Motor neuron (in vitro differentiated cells): Measurements from ENCODE around the gene HOXD4. TPM values are rescaled to one million over a fixed set of nuclear protein-coding genes. Genes with fewer than 3 reads are reported as not detected.

Experiments
- ATAC-seq, 8 experiments: fragments of 200-7000 bp; cut with Tn5 transposase; replicated peaks in 6 of 8; 2 replicates each; pipeline ENCODE4 v1.8.0; 2021; ENCODE audit warnings: mild to moderate bottlenecking in 8 of 8, moderate library complexity in 8 of 8
- H3K27ac ChIP-seq, 2 donors: fragments of 250-450 bp; sonication (Bioruptor Pico); 2 replicates each; pipeline ENCODE4 v1.9.0; 2021; ENCODE audit warnings: antibody characterized with exemption in 2 of 2, mild to moderate bottlenecking in 2 of 2, moderate library complexity in 1 of 2
- H3K4me1 ChIP-seq, 2 donors: fragments of 250-450 bp; sonication (Bioruptor Pico); replicated peaks in 1 of 2; 2 replicates each; pipeline ENCODE4 v1.6.1; 2021; ENCODE audit warnings: antibody characterized with exemption in 2 of 2, mild to moderate bottlenecking in 2 of 2, moderate library complexity in 1 of 2
- H3K4me3 ChIP-seq, 5 donors: fragments of 250-450 bp; sonication (Bioruptor Pico); 2 replicates each; pipeline ENCODE4 v1.9.0; 2021; ENCODE audit warnings: antibody characterized with exemption in 5 of 5, mild to moderate bottlenecking in 5 of 5, moderate library complexity in 4 of 5
- WGBS, 10 experiments: fragments of 450-650 bp; shearing (Covaris generic); methylation state at CpG; one replicate each; pipeline ENCODE4 v1.0.0; 2022; 5-methylcytosine and 5-hydroxymethylcytosine counted together
- in situ Hi-C, 9 experiments: fragments of 400-800 bp; cut with MboI; loops; one replicate each; pipeline ENCODE4 v1.15.0; 2021; ENCODE audit warnings: low sequenced_read_pairs in 9 of 9, low pct_unique_long_range_greater_than_20kb in 2 of 9; ENCODE audit not compliant: unreplicated experiment in 9 of 9
- total RNA-seq, 8 experiments: library from RNA; unstranded; fragments of 300-600 nt; gene quantifications; 2 replicates each; pipeline versions ENCODE4 v1.2.3 to v1.2.4, GENCODE V29; 2022

HOXD4 gene
- total RNA-seq, 8 experiments from 2014 or later, result 6.6 to 51.2 (median 20.2) TPM

- 0 to 33% (median 0%) methylated on average over 1 of the region's 1 CpG for WGBS, 10 experiments
- in situ Hi-C loops, result no loop called here
- Histone ChIP-seq H3K4me1 (peaks cover 11 to 19% of the 10 kb centered on the region in 2 donors), H3K27ac (no peak overlapping the region), H3K4me3 (no peak overlapping the region)
- peak in 3 of 8 experiments; percentile 12 to 50 (median 13) for ATAC-seq
Observed at GRCh38 chr2:176193048-176193447, 41.7 kb downstream of the HOXD4 start.

GRCh38 chr2:176199902-176200301 is 48.6 kb downstream of the HOXD4 start:
- no peak overlapping the region for H3K4me3 ChIP-seq
- H3K27ac ChIP-seq, result no peak overlapping the region
- no peak for ATAC-seq
- H3K4me1 ChIP-seq, result no peaks in the 10 kb centered on the region
- in situ Hi-C loops, result no loop called here

GRCh38 chr2:176200971-176201370 is 49.6 kb downstream of the HOXD4 start:
- in situ Hi-C loops, result no loop called here
- H3K4me3 ChIP-seq, result no peak overlapping the region
- peak in 1 of 8 experiments; percentile 45 for ATAC-seq
- H3K4me1 ChIP-seq, result no peaks in the 10 kb centered on the region
- WGBS, 10 experiments, result 0 to 100% (median 89%) methylated on average over 1 to 16 of the region's 21 CpGs
- no peak overlapping the region for H3K27ac ChIP-seq

GRCh38 chr2:176202491-176202890 is 51.1 kb downstream of the HOXD4 start:
- in situ Hi-C loops, result no loop called here

More at GRCh38 chr2:176202491-176202890, 51.1 kb downstream of the HOXD4 start:
- H3K4me1 ChIP-seq, result no peaks in the 10 kb centered on the region
- H3K4me3 ChIP-seq, result no peak overlapping the region
- no peak overlapping the region for H3K27ac ChIP-seq
- WGBS, 10 experiments, result 24 to 100% (median 87%) methylated on average over 1 to 7 of the region's 7 CpGs; no CpG with 5 or more reads in 2 of the 10 experiments
- no peak for ATAC-seq

Other genes with a start within 250 kb of the HOXD4 start
- gene LNPK, start 149.3 kb upstream of the HOXD4 start, total RNA-seq, result 10 to 100 TPM; 12.4 to 51.7 (median 34.9) TPM
- gene EVX2, start 67.6 kb upstream of the HOXD4 start, total RNA-seq, result under 1 TPM in 7 of 8 experiments, not detected in 1; 0.04 to 0.21 (median 0.09) TPM
- gene HOXD13, start 58.8 kb upstream of the HOXD4 start, total RNA-seq, result 1 to 10 TPM in 1 of 8 experiments, under 1 TPM in 5, not detected in 2; 0.05 to 7.1 (median 0.28) TPM
- 1 to 10 TPM in 1 of 8 experiments, under 1 TPM in 2, not detected in 5; 0.13 to 1.2 (median 0.33) TPM for gene HOXD12, start 51.8 kb upstream of the HOXD4 start, total RNA-seq
- 10 to 100 TPM in 1 of 8 experiments, under 1 TPM in 2, not detected in 5; 0.42 to 38.1 (median 0.52) TPM for gene HOXD11, start 44.3 kb upstream of the HOXD4 start, total RNA-seq
- 10 to 100 TPM in 1 of 8 experiments, 1 to 10 TPM in 1, under 1 TPM in 4, not detected in 2; 0.11 to 22.3 (median 0.61) TPM for gene HOXD10, start 34.8 kb upstream of the HOXD4 start, total RNA-seq
- gene HOXD9, start 28.8 kb upstream of the HOXD4 start, total RNA-seq, result 10 to 100 TPM in 1 of 8 experiments, 1 to 10 TPM in 7; 2.9 to 11.9 (median 5.7) TPM
- gene HOXD8, start 21.8 kb upstream of the HOXD4 start, total RNA-seq, result 10 to 100 TPM; 18.1 to 45.0 (median 28.9) TPM
- 10 to 100 TPM in 6 of 8 experiments, 1 to 10 TPM in 2; 8.9 to 47.6 (median 22.3) TPM for gene HOXD3, start 5.8 kb downstream of the HOXD4 start, total RNA-seq
- gene HOXD1, start 37.1 kb downstream of the HOXD4 start, total RNA-seq, result 1 to 10 TPM in 7 of 8 experiments, under 1 TPM in 1; 0.43 to 6.2 (median 2.6) TPM
- 10 to 100 TPM; 46.0 to 69.5 (median 59.2) TPM for gene MTX2, start 117.9 kb downstream of the HOXD4 start, total RNA-seq